ENCODE measurements around the gene ZNF853. TPM values are rescaled to one million over a fixed set of nuclear protein-coding genes. Genes with fewer than 3 reads are reported as not detected.
A peak's percentile ranks its signal among the peaks of the same experiment; 100 is the strongest.

ZNF853 gene
- total RNA-seq, 1 donor: 3.8 TPM

DNA sequence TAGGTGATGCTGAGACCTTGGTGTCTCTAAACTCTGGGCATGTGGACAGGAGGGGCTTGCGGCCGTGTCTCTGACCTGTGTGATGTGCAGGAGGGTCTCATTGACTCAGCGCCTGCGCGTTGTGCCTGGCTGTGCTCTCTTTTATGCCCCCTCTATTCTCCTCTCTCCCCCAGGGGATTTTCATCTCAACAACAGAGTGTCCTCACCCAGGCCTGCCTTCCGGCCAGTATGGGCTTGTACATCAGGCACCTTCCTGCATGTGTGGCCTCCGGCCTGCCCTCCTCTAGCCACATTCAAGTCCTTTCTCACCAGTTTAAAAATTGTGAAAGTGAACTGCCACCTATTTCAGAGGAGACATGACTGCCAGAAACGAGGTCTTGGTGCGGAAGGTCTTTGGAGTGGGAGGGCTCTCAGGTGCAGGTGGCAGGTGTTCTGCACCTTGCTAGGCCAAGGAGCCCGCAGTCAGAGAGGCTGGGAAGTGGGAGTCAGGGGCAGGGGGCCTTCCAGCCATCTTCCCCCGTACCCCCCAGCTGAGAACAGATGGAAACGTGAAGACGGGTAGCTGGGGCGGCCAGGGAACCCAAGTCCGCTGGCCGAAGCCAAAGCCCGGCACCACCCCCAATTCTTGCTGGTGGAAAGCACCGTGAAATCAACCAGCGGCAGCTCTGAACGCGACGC, 26.1 kb upstream of the ZNF853 start:
- H3K4me1 ChIP-seq (ENCODE audit: insufficient read depth, low read length): peaks cover 14% of the 10 kb centered on the region
- no peaks in the 10 kb centered on the region for H3K27me3 ChIP-seq (ENCODE audit: insufficient read depth, low read length)
- H3K9me3 ChIP-seq (ENCODE audit: low read depth, low read length): no peaks in the 10 kb centered on the region
- H3K4me3 ChIP-seq (ENCODE audit: low read length): no peak overlapping the region

DNA sequence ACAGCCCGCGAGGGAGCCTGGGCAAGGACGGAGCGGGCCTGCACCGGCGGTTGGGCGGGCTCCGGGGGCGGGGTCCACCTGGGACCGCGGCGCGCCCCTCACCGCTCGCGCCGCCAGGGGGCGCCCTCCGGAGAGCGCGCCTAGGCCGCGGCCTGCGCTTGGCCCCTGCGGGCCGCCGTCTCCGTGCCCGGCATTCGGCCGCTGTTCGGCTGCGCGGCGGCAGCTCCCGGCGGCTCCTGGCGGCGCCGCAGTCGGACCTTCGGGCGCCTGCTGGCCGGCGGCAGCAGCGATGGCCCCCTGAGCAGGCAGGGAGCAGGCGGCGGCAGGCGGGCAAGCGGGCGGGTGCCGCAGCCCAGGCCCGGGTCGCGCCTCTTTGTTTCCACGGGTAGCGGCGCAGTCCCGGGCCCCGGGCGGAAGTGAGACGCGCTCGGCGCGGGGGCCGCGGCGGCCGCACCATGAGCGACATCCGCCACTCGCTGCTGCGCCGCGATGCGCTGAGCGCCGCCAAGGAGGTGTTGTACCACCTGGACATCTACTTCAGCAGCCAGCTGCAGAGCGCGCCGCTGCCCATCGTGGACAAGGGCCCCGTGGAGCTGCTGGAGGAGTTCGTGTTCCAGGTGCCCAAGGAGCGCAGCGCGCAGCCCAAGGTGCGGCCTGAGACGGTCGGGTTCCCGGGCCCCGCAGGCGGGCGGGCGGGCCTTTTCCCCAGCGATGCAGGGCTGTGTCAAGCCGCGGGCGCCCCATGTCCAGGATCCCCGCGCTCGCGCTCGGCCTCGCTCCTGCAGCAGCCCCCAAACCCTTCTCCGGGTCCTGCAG, 25.4 kb upstream of the ZNF853 start, which contains the start of gene INTS15:
Gene INTS15 (plus strand): TSS at position 193 of the 816 bp plus-strand sequence. CDS start 263 bp downstream, at position 456.
- peak within 1 kb of the TSS; percentile 71 for H3K4me3 ChIP-seq (ENCODE audit: low read length)

DNA sequence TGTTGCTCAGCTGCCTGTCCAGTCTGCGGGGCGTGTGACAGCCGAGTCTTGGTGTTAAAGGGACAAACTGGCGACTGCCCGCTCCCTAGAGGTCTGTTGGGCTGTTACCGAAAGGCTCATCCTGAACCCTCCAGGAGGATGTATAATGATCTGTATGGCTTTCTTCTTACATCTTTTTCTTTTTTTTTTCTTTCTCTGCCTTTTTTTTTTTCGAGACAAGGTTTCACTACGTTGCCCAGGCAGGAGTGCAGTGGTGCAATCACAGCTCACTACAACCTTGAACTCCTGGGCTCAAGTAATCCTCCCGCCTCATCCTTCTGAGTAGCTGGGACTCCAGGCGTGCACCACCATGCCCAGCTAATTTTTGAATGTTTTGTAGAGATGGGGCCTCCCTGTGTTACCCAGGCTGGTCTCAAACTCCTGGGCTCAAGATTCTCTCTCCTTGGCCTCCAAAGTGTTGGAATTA, 24.7 kb upstream of the ZNF853 start:
- Histone ChIP-seq H3K4me3 (ENCODE audit: low read length) (peak overlapping the region; percentile 71), H3K9me3 (ENCODE audit: low read depth, low read length) (no peaks in the 10 kb centered on the region), H3K4me1 (ENCODE audit: insufficient read depth, low read length) (peaks cover 14% of the 10 kb centered on the region), H3K27me3 (ENCODE audit: insufficient read depth, low read length) (no peaks in the 10 kb centered on the region)

More for the DNA sequence above, 25.4 kb upstream of the ZNF853 start, which contains the start of gene INTS15:
- H3K27me3 ChIP-seq (ENCODE audit: insufficient read depth, low read length): no peaks in the 10 kb centered on the region
- no peaks in the 10 kb centered on the region for H3K9me3 ChIP-seq (ENCODE audit: low read depth, low read length)
- H3K4me1 ChIP-seq (ENCODE audit: insufficient read depth, low read length): peaks cover 14% of the 10 kb centered on the region

DNA sequence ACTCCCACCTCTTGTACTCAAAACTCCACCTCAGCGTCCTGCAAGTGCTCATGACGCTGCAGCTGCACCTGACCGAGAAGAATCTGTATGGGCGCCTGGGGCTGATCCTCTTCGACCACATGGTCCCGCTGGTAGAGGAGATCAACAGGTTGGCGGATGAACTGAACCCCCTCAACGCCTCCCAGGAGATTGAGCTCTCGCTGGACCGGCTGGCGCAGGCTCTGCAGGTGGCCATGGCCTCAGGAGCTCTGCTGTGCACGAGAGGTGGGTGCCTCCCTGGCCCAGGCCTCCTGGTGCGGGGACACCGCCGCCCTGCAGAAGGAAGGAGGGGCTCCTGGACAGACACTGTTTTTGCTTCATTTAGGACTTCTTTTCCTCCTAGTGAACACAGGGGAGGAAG, 15.3 kb upstream of the ZNF853 start:
- Histone ChIP-seq H3K4me3 (ENCODE audit: low read length) (no peak overlapping the region), H3K4me1 (ENCODE audit: insufficient read depth, low read length) (no peaks in the 10 kb centered on the region), H3K9me3 (ENCODE audit: low read depth, low read length) (no peaks in the 10 kb centered on the region), H3K27me3 (ENCODE audit: insufficient read depth, low read length) (no peaks in the 10 kb centered on the region)

DNA sequence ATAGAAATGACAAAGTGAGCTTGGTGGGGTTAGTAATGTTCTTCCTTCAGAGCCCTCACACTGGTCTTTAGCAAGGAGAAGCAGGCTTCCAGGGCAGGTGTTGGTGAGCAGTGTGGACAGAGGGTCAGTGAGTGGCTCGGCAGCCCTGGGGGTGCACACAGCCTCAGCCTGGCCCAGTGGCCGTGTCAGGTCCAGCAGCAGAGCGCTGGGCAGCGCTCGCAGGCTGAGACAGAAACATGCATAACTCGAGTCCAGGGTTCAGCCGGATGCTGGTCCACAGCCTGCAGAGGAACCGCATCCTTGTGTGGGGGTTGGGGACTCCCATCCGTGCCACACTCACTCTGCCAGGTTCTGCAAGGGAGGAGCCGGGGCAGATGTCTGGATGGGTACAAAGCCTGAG, 11.0 kb upstream of the ZNF853 start:
- no peaks in the 10 kb centered on the region for H3K9me3 ChIP-seq (ENCODE audit: low read depth, low read length)
- no peak overlapping the region for H3K4me3 ChIP-seq (ENCODE audit: low read length)
- no peaks in the 10 kb centered on the region for H3K4me1 ChIP-seq (ENCODE audit: insufficient read depth, low read length)
- H3K27me3 ChIP-seq (ENCODE audit: insufficient read depth, low read length): no peaks in the 10 kb centered on the region

DNA sequence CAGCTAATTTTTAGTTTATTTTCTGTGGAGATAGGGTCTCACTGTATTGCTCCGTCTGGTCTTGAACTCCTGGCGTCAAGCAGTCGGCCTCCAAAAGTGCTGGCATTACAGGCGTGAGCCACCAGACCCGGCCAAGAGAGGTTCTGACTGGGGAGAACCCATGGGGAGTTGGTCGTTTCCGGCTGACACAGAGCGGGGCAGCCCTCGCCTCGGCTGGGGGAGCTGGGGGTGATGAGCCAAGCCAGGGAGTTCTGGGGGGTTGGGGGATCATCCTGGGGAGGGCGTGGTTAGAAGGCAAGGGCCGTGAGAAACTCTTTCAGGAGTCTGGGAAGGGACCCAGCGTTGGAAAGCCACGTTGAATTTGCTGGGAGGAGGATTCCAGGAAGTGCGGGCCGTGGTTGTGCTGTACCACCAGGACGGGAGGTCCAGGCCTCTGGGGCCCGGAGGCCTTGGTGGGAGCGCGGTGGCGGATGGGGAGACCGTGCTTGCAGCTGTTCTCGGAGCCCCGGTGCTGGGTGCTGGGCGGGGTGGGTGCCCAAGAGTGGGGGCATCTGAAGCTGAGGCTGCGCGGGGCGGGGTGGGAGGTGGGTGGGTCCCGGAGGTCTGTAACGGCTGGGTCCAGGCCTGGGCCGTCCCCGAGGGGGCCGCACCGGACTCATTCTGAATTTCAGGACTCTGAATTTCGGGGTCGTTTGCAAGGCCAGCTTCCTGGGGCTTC, 8.4 kb upstream of the ZNF853 start:
- Histone ChIP-seq H3K27me3 (ENCODE audit: insufficient read depth, low read length) (no peaks in the 10 kb centered on the region), H3K9me3 (ENCODE audit: low read depth, low read length) (no peaks in the 10 kb centered on the region), H3K4me1 (ENCODE audit: insufficient read depth, low read length) (no peaks in the 10 kb centered on the region), H3K4me3 (ENCODE audit: low read length) (no peak overlapping the region)

DNA sequence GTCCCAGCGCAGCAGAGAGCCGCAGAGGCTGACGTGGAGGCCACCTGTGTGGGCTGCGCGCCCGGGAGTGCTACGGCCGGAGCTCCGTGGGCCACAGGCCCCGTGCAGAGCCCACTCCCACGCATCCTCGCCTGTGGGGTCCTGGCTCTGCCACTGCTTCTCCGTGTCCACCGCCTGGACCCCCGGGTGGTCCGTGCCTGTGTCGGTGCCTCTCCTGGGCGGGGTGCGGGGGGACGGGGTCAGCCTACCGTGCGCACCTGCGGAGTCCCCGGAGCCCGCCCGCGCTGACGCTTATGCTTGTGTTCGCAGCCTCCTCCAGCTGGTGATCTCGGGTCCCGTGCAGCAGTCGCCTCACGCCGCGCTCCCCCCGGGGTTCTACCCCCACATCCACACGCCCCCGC, 7.8 kb upstream of the ZNF853 start:
- H3K27me3 ChIP-seq (ENCODE audit: insufficient read depth, low read length): no peaks in the 10 kb centered on the region
- no peak overlapping the region for H3K4me3 ChIP-seq (ENCODE audit: low read length)
- no peaks in the 10 kb centered on the region for H3K4me1 ChIP-seq (ENCODE audit: insufficient read depth, low read length)
- H3K9me3 ChIP-seq (ENCODE audit: low read depth, low read length): no peaks in the 10 kb centered on the region

DNA sequence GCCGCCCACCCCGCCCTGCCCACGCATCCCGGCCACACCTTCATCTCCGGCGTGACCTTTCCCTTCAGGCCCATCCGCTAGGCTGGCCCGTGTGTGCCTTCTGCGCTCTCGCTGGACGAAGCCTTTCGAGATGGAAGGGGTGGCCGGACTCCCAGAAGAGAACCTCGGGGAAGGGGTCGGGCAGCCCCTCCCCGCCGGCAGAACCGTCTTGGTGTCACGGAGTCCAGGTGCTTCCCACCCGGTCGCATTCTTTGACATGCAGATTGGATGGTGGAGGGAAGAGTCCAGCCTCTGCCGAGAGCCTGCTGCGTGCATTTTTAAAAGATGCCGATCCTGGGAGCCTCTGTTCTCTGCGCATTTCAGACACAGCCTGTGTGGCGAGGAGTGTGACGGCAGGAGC, 7.3 kb upstream of the ZNF853 start:
- no peaks in the 10 kb centered on the region for H3K9me3 ChIP-seq (ENCODE audit: low read depth, low read length)
- H3K4me1 ChIP-seq (ENCODE audit: insufficient read depth, low read length): no peaks in the 10 kb centered on the region
- H3K27me3 ChIP-seq (ENCODE audit: insufficient read depth, low read length): no peaks in the 10 kb centered on the region
- H3K4me3 ChIP-seq (ENCODE audit: low read length): no peak overlapping the region

DNA sequence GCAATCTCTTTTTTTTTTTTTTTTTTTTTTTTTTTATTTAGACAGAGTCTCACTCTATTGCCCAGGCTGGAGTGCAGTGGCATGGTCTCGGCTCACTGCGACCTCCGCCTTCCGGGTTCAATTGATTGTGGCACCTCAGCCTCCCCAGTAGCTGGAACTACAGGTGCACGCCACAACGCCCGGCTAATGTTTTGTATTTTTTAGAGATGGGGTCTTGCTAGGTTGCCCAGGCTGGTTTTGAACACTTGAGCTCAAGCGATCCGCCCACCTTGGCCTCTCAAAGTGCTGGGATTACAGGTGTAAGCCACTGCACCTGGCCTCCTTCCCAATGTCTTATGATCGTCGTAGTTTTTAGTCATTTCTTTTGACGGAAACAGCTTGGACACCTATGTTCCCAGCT, 6.6 kb upstream of the ZNF853 start:
- Histone ChIP-seq H3K9me3 (ENCODE audit: low read depth, low read length) (no peaks in the 10 kb centered on the region), H3K4me1 (ENCODE audit: insufficient read depth, low read length) (no peaks in the 10 kb centered on the region), H3K4me3 (ENCODE audit: low read length) (no peak overlapping the region), H3K27me3 (ENCODE audit: insufficient read depth, low read length) (no peaks in the 10 kb centered on the region)

DNA sequence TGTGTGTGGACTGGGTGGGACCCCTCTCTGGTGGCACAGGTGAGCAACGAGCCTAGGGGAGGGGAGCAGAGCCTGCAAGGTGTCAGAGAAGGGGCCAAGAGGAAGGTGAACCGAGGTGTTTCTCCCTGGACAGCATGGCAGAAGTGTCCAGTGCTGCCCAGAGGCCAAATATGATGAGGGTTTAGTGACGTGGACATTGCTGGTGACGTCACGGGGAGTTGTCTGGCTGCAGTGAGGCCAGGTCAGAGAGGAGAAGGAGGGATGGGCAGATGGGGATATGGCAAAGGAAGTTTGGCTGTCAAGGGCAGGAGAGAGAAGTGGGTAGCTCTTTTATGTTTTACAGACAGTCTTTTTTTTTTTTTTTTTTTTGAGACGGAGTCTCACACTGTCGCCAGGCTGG, 2.6 kb upstream of the ZNF853 start:
- H3K4me1 ChIP-seq (ENCODE audit: insufficient read depth, low read length): peaks cover 4% of the 10 kb centered on the region
- H3K4me3 ChIP-seq (ENCODE audit: low read length): no peak overlapping the region
- peaks cover 15% of the 10 kb centered on the region for H3K27me3 ChIP-seq (ENCODE audit: insufficient read depth, low read length)
- H3K9me3 ChIP-seq (ENCODE audit: low read depth, low read length): no peaks in the 10 kb centered on the region

DNA sequence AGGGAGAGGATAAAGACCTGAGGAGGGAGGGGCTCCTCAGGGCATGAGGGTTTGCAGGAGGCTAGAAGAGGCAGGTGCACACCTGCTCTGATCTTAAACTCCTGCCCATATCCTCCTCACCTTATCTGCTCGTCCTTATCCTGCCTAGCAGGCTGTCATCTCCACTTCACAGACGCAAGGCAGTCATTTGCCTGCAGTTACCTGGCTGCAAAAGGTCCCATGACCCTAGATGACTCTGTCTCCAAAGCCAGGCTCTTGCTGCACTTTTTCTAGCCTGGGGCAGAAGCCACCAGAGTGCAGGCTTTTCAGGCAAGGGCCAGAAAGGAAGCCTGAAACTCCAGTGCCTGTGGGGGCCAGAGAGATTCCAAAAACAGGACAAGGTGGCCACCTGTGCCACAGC, 1.7 kb upstream of the ZNF853 start:
- H3K4me3 ChIP-seq (ENCODE audit: low read length): no peak overlapping the region
- peaks cover 15% of the 10 kb centered on the region for H3K27me3 ChIP-seq (ENCODE audit: insufficient read depth, low read length)
- H3K9me3 ChIP-seq (ENCODE audit: low read depth, low read length): no peaks in the 10 kb centered on the region

DNA sequence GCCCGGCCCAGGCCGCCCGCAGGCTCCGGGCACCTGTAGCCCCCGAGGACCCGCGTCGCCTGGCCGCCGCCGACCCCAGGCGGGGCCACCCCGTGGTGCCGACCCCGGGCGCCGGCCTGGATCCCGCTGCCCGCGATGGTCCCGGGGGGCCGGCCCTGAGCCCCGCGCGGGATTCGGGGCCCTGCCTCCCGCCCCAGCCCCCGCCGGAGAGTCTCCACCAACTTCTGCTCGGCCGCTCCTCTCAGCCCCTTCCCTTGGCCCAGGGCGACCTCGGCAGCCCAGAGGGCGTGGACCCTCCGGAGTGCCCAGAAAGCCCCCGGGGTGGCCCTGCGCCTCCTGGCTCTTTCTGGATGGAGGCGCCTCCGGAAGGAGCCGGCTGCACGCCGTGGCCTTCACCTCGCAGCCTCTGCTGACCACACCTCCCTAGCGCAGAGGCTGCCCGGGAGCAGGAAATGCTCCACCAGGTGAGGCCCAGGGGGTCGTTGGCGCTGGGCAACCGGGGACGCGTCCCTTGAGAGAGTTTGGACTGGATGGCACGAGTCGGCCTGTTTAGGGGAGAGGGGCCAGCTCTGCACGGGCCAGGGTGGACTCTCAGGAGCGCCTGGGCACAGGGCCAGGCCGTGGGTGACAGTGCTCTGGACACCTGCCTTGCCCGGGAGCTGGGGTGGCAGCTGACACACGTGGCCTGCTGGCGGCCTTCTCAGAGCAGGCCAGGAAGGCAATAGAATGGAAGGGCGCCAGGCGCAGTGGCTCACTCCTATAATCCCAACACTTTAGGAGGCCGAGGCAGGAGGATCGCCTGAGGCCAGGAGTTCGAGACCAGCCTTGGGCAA, 529 bp downstream of the ZNF853 start:
- H3K9me3 ChIP-seq (ENCODE audit: low read depth, low read length): no peaks in the 10 kb centered on the region
- peaks cover 15% of the 10 kb centered on the region for H3K27me3 ChIP-seq (ENCODE audit: insufficient read depth, low read length)
- H3K4me3 ChIP-seq (ENCODE audit: low read length): peak overlapping the region; percentile 20
- H3K4me1 ChIP-seq (ENCODE audit: insufficient read depth, low read length): peaks cover 13% of the 10 kb centered on the region

More for the DNA sequence above, 1.7 kb upstream of the ZNF853 start:
- H3K4me1 ChIP-seq (ENCODE audit: insufficient read depth, low read length): peaks cover 4% of the 10 kb centered on the region

DNA sequence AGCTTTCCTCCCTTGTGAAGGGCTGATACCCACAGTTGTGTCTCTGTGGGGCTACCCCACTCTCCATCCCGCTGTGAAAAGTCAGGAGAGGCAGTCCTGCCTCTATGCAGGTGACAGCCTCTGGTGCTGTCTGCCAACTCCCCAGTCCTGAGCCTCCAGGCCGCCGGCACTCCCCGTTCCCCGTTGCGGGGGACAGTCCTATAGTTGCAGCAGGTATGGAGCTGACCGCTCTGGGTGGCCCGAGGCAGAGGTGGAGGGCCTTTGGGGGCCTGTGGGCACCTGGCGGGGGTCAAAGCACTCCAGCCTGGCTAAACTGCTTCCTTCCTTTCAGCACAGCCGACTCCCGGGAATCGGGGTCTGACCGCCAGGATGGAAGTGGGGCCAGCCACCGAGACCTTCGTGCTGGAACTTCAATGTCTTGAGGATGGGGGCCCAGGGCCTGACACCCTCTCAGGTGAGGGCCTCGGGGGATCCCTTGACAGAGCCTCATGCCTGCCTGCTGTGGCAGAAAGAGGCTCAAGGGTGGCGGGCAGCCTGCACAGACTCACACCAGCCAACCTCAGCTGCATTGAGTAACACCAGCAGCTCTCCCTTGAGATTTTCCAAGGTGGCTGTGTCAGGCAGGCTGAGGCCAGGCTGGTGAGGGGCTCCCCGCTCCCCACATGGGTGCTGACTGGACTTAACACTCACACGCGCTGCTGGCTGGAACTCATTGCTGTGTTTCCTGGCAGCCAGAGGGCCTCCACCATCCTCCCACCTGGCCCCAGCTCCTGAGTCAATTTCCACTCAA, 1.6 kb downstream of the ZNF853 start:
- Histone ChIP-seq H3K4me1 (ENCODE audit: insufficient read depth, low read length) (peaks cover 22% of the 10 kb centered on the region), H3K9me3 (ENCODE audit: low read depth, low read length) (no peaks in the 10 kb centered on the region), H3K4me3 (ENCODE audit: low read length) (no peak overlapping the region), H3K27me3 (ENCODE audit: insufficient read depth, low read length) (peaks cover 15% of the 10 kb centered on the region)

DNA sequence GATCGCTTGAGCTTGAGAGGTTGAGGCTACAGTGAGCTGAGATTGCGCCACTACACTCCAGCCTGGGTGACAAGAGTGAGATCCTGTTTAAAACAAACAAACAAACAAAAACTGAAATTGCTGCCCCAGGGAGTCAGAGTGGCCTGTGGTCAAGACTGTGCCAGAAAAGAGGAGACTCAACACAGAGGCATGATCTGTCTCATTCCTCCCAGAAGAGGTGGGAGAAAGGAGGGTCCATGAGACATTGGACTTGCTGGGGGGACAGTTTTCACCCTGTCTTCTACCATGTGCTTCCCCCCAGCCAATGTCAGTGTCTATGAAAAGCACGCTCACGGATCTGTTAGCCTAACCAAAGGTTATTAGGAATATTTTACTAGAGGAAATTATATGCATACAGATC, 3.2 kb downstream of the ZNF853 start:
- Histone ChIP-seq H3K27me3 (ENCODE audit: insufficient read depth, low read length) (peaks cover 15% of the 10 kb centered on the region), H3K4me3 (ENCODE audit: low read length) (no peak overlapping the region), H3K9me3 (ENCODE audit: low read depth, low read length) (no peaks in the 10 kb centered on the region), H3K4me1 (ENCODE audit: insufficient read depth, low read length) (peaks cover 27% of the 10 kb centered on the region)

Measured in mononuclear cell (primary cell).